Testis (tissue), 3 donors: ENCODE data around the gene TBX18. TPM values are rescaled to one million over a fixed set of nuclear protein-coding genes. Genes with fewer than 3 reads are reported as not detected.

ENCODE experiments used
- DNase-seq: peaks from one replicate; pipeline ENCODE4 v3.0.0-alpha.2; 2019
- H3K27ac ChIP-seq, 2 donors: fragments of 200-600 bp; sonication (generic); one replicate each; pipeline ENCODE4 v1.5.1; 2019
- H3K27me3 ChIP-seq: fragments of 200-600 bp; sonication (generic); one replicate; pipeline ENCODE4 v1.5.1; 2019
- H3K36me3 ChIP-seq: fragments of 200-600 bp; sonication (generic); one replicate; pipeline ENCODE4 v1.5.1; 2017; ENCODE audit warnings: low read depth; ENCODE audit errors: missing control alignments
- H3K4me1 ChIP-seq: fragments of 200-600 bp; sonication (generic); one replicate; pipeline ENCODE4 v1.5.1; 2019
- H3K4me3 ChIP-seq, 2 donors: fragments of 200-600 bp; sonication (generic); one replicate each; pipeline ENCODE4 v1.5.1; 2017 to 2019
- H3K9me3 ChIP-seq: fragments of 200-600 bp; sonication (generic); one replicate; pipeline ENCODE4 v1.5.1; 2017
- POLR2A ChIP-seq: fragments of 450-650 bp; IDR thresholded peaks from one replicate; pipeline ENCODE4 v1.6.1; 2017; ENCODE audit warnings: antibody characterized with exemption, mild to moderate bottlenecking, moderate library complexity
- WGBS, 2 donors: methylation state at CpG; one replicate each; pipeline ENCODE4 v1.1.5; 2018; 5-methylcytosine and 5-hydroxymethylcytosine counted together
- intact Hi-C: fragments of 100-400 bp; cut with DNase I; formaldehyde crosslinking; loops from one replicate; pipeline ENCODE4 v1.15.1; 2023; ENCODE audit warnings: low total_unique reads
- polyA plus RNA-seq: library from polyadenylated mRNA; stranded (reverse); fragments of 350-450 nt; fragmentation: Illumina TruSeq; extraction: RNeasy Lipid Tissue Mini Kit (QIAGEN cat#74804); gene quantifications from one replicate; pipeline ENCODE4 v1.2.3, GENCODE V29; 2014; ENCODE audit warnings: low read depth, low replicate concordance; ENCODE audit not compliant: insufficient read depth
- total RNA-seq, 2 donors: library from RNA; depleted of rRNA; stranded (reverse); fragments of >200 nt; gene quantifications; one replicate each; pipeline ENCODE4 v1.2.3, GENCODE V29; 2016
- TF ChIP-seq, protein P1 (sequence below), 3 experiments: fragments of 450-650 bp in 2 of 3; fragments of 200-600 bp in 1 of 3; sonication (generic) in 1 of 3; IDR thresholded peaks; one replicate each; pipeline ENCODE4 v1.5.1; 2016 to 2019; ENCODE audit warnings: antibody characterized with exemption in 3 of 3, mild to moderate bottlenecking in 2 of 3, moderate library complexity in 1 of 3

Gene TBX18
- total and polyA plus RNA-seq, 3 donors from 2014 or later = 3.9 to 10.0 (median 4.6) TPM

DNA sequence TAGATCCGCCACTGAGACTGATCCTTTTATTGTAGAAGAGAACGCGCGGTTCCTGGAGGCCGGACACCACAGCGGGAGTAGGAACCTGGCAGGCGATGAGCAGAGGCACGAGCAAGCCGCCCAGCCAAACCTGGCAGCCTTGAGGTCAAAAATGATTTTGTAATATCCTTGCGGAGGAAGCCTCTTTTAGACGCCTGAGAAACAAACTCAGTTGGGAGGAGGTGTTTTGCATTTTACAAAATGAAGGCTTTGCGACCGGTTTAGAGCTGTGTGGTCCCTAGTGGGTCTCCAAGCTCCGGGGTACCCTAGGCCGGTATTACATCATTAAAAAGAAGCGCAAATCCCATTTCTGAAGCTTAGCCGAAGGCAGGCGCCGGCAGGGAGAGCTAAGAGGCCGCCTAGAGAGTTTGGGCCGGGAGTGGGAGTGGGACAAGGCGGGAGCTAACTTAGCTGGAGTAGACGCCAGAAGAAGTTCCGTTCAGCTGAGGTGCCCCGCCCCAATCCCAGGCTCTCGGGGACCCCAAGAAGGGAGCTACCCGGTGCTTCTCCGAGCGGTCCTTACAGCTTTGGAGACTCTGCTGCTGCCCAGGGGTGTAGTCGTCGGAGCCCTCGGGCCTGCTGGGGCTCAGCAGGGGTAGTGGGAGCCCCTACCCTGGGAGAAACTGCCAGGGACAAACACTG lies 1.9 kb upstream of the TBX18 start:
- Histone ChIP-seq H3K27ac (no peak overlapping the region), H3K9me3 (no peaks in the 10 kb centered on the region), H3K27me3 (peaks cover 9% of the 10 kb centered on the region), H3K36me3 (no peaks in the 10 kb centered on the region), H3K4me3 (peak overlapping the region in 1 of 2 donors; percentile 34), H3K4me1 (no peaks in the 10 kb centered on the region)
- intact Hi-C loops = no loop called here
- DNase-seq = no peak
- TF ChIP-seq POLR2A = no peak
- TF ChIP-seq, protein P1, sequence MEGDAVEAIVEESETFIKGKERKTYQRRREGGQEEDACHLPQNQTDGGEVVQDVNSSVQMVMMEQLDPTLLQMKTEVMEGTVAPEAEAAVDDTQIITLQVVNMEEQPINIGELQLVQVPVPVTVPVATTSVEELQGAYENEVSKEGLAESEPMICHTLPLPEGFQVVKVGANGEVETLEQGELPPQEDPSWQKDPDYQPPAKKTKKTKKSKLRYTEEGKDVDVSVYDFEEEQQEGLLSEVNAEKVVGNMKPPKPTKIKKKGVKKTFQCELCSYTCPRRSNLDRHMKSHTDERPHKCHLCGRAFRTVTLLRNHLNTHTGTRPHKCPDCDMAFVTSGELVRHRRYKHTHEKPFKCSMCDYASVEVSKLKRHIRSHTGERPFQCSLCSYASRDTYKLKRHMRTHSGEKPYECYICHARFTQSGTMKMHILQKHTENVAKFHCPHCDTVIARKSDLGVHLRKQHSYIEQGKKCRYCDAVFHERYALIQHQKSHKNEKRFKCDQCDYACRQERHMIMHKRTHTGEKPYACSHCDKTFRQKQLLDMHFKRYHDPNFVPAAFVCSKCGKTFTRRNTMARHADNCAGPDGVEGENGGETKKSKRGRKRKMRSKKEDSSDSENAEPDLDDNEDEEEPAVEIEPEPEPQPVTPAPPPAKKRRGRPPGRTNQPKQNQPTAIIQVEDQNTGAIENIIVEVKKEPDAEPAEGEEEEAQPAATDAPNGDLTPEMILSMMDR (IDR thresholded peaks at IDR 0.05) = no peak
- WGBS, 2 donors = 12 to 20% methylated on average over 32 of the region's 32 CpGs

DNA sequence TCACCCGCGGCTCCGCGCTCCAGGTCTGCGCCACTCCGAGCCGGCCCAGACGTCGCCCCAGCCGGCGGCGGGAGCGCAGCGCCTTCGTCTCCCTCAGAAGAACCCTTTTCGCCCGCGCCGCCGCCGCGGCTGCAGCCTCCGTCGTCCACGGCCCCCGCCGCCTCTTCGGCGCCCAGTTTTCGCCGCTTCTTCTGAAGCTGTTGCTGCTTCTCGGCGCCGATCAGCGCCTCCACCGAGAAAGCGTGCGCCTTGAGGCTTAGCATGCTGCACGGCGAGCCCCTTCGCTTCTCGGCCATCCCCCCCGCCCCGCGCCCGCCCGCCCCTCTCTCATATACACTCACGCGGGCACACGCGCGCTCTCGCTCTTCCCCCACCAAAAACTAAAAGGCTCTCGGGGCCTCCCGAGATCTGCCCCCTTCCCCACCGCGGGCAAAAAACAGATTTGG lies 489 bp downstream of the TBX18 start:
- intact Hi-C loops = no loop called here
- Histone ChIP-seq H3K27ac (peak overlapping the region in 1 of 2 donors; percentile 54), H3K4me3 (peak overlapping the region; percentile 44 to 52), H3K9me3 (no peaks in the 10 kb centered on the region), H3K27me3 (peaks cover 9% of the 10 kb centered on the region), H3K4me1 (no peaks in the 10 kb centered on the region), H3K36me3 (no peaks in the 10 kb centered on the region)
- TF ChIP-seq, protein P1 (IDR thresholded peaks at IDR 0.05) = no peak
- no peak for TF ChIP-seq POLR2A
- no peak for DNase-seq
- WGBS, 2 donors = 0% methylated on average over 2 to 57 of the region's 57 CpGs

DNA sequence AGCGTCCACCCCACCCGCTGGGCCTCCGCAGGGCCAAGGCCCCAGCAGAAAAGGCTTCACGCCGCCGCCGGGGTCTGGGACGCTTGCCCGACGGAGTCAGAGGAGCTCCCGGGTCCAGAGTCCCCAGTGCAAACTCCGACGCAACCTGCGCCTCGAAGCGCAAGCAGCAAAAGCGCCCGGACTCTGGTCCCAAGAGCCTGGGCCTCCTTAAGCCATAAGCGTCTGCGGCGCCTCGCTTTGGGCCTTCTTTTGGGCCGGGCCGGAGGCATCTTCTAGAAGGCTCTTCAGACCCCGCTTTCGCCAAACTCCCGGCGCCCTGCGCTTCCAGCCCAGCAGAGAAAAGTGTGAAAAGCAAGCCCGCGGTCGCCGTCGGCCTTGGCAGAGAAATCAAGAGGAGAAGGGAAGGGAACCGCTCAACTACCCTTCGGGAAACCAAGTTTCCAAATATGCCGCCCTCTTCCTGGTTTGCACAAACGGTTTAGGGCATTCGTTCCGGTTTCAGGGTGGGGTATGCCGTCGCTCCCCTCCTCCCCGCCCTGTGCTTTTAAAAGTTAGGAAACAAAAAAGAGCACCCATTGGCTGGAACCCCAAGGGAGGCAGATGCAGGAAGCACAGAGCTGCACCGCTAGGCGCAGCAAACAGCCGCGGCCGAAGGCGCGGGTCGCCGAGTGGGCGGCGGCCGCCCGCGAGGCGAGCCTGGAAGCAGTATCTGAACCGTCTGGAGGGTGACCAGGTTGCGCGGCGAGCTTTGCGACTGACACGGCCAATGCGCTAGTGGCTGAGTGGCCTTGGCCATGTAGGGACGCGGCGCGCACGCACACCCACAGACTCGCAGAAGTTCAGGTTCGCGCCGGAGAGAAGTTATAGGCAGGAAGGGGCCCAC lies 1.2 kb downstream of the TBX18 start:
- DNase-seq = peak; percentile 33
- Histone ChIP-seq H3K4me3 (peak overlapping the region; percentile 44 to 52), H3K9me3 (no peaks in the 10 kb centered on the region), H3K4me1 (no peaks in the 10 kb centered on the region), H3K36me3 (no peaks in the 10 kb centered on the region), H3K27me3 (peaks cover 9% of the 10 kb centered on the region), H3K27ac (peak overlapping the region in 1 of 2 donors; percentile 54)
- TF ChIP-seq, protein P1 (IDR thresholded peaks at IDR 0.05) = no peak
- no peak for TF ChIP-seq POLR2A
- WGBS, 2 donors = 3% methylated on average over 28 to 73 of the region's 74 CpGs
- intact Hi-C loops = no loop called here

DNA sequence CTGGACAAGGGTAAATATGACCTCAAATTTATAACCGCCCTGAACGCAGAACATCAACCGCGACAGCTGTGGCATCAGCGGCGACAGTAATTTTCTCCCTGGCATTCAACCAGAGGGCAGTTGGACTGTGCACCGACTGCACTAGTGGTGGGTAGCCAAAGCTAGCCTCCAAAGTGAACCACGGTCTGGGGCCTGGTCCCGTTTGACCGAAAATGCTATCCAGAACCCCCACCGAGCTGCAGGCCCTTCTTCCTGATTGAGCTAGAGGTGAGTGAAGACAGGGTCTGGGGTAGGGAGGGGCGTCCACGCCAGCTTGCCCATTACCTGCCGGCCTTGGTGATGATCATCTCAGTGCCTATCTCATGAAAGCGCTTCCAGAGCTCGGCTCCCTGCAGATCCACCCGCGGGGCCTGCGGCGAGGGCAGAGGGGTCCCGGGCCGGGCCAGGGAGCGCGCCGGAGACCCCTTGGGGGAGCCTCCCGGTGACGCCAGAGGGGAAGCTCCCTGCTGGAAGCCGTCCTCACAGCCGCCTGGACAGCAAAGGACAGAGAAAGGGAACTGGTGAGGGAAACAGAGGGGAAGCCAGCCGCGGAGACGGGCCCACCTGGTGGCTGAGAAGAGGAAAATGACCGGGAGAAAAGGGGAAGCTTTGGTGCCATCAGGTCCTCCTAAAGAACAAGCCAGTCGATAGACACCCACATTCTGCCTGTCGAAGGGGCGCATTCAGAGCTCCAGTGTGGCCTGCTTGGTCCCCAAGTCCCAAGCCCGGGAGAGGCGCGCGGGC lies 2.0 kb downstream of the TBX18 start:
- no peak for TF ChIP-seq POLR2A
- TF ChIP-seq, protein P1 (IDR thresholded peaks at IDR 0.05) = no peak
- WGBS, 2 donors = 21 to 22% methylated on average over 18 to 40 of the region's 40 CpGs
- intact Hi-C loops = no loop called here
- Histone ChIP-seq H3K4me3 (peak overlapping the region; percentile 44 to 52), H3K9me3 (no peaks in the 10 kb centered on the region), H3K4me1 (no peaks in the 10 kb centered on the region), H3K27me3 (peaks cover 9% of the 10 kb centered on the region), H3K36me3 (no peaks in the 10 kb centered on the region), H3K27ac (peak overlapping the region in 1 of 2 donors; percentile 54)
- DNase-seq = no peak
